COLO829 (cell line): ENCODE measurements around the gene CORIN.
A peak's percentile ranks its signal among the peaks of the same experiment; 100 is the strongest.

ENCODE experiments used
- DNase-seq: peaks from one replicate; pipeline ENCODE4 v3.0.0; 2012; ENCODE audit warnings: low spot score

The CORIN gene

GRCh38 chr4:47642191-47642830 is 195.6 kb downstream of the CORIN start:
- DNase-seq = no peak

- no peak for DNase-seq
Observed at GRCh38 chr4:47641755-47642154, 196.1 kb downstream of the CORIN start.

- DNase-seq = no peak
Observed at GRCh38 chr4:47640911-47641310, 197.0 kb downstream of the CORIN start.

GRCh38 chr4:47639531-47639930 is 198.3 kb downstream of the CORIN start:
- no peak for DNase-seq

- no peak for DNase-seq
Observed at GRCh38 chr4:47631161-47631560, 206.7 kb downstream of the CORIN start.

GRCh38 chr4:47624031-47624441 is 213.8 kb downstream of the CORIN start:
- no peak for DNase-seq

GRCh38 chr4:47621181-47621580 is 216.7 kb downstream of the CORIN start:
- no peak for DNase-seq

GRCh38 chr4:47619691-47620090 is 218.2 kb downstream of the CORIN start:
- DNase-seq = no peak

- DNase-seq = no peak
Observed at GRCh38 chr4:47617607-47618006, 220.3 kb downstream of the CORIN start.

GRCh38 chr4:47615385-47615784 is 222.5 kb downstream of the CORIN start:
- DNase-seq = no peak

GRCh38 chr4:47612116-47613023 is 225.5 kb downstream of the CORIN start:
- peak; percentile 27 for DNase-seq

GRCh38 chr4:47606482-47606881 is 231.4 kb downstream of the CORIN start:
- no peak for DNase-seq

GRCh38 chr4:47598896-47599295 is 239.0 kb downstream of the CORIN start:
- DNase-seq = no peak

GRCh38 chr4:47598320-47598719 is 239.5 kb downstream of the CORIN start:
- no peak for DNase-seq

GRCh38 chr4:47597696-47598095 is 240.2 kb downstream of the CORIN start:
- DNase-seq = no peak

GRCh38 chr4:47590325-47590724 is 247.5 kb downstream of the CORIN start:
- no peak for DNase-seq

GRCh38 chr4:47579235-47579634 is 258.6 kb downstream of the CORIN start:
- no peak for DNase-seq

GRCh38 chr4:47577779-47578553 is 259.9 kb downstream of the CORIN start:
- DNase-seq = no peak

GRCh38 chr4:47572981-47573380 is 264.9 kb downstream of the CORIN start:
- no peak for DNase-seq

GRCh38 chr4:47570816-47571215 is 267.1 kb downstream of the CORIN start:
- no peak for DNase-seq

GRCh38 chr4:47567511-47567910 is 270.4 kb downstream of the CORIN start:
- DNase-seq = no peak

GRCh38 chr4:47566969-47567368 is 270.9 kb downstream of the CORIN start:
- no peak for DNase-seq

GRCh38 chr4:47566566-47566965 is 271.3 kb downstream of the CORIN start:
- no peak for DNase-seq
